ENCODE measurements around the gene UBE2G1. TPM values are rescaled to one million over a fixed set of nuclear protein-coding genes. Genes with fewer than 3 reads are reported as not detected.

UBE2G1 gene
- total RNA-seq, result 34.3 and 42.4 TPM in 2 replicates

GRCh38 chr17:4366327-4367063 is at the start of gene UBE2G1:
TSS of gene UBE2G1 (minus strand) at chr17:4366675. CDS start at chr17:4366316, 359 bp downstream.

GRCh38 chr17:4263282-4264215 is 102.9 kb downstream of the UBE2G1 start, which contains the start of gene ANKFY1:
TSS of gene ANKFY1 (minus strand) at chr17:4263979. CDS start at chr17:4263941, 38 bp downstream.

Other genes starting within 250 kb of the UBE2G1 start
- 17.2 and 19.7 TPM in 2 replicates for gene ZZEF1, start 223.6 kb downstream of the UBE2G1 start, total RNA-seq
- 27.5 and 30.7 TPM in 2 replicates for gene CYB5D2, start 223.5 kb downstream of the UBE2G1 start, total RNA-seq
- 17.5 and 24.1 TPM in 2 replicates for gene ANKFY1, start 102.7 kb downstream of the UBE2G1 start, total RNA-seq
- not detected in 2 replicates for gene SPNS3, start 67.3 kb upstream of the UBE2G1 start, total RNA-seq
- gene SPNS2, start 132.2 kb upstream of the UBE2G1 start, total RNA-seq, result 0.18 and 2.9 TPM in 2 replicates
- gene MYBBP1A, start 188.7 kb upstream of the UBE2G1 start, total RNA-seq, result 63.2 and 72.3 TPM in 2 replicates
- not detected in 2 replicates for gene GGT6, start 193.9 kb upstream of the UBE2G1 start, total RNA-seq
- not detected in 2 replicates for gene SMTNL2, start 217.9 kb upstream of the UBE2G1 start, total RNA-seq